Putamen (tissue), 1 donor: ENCODE measurements around the gene SULT1C3.

Experiments used
- DNase-seq: peaks from one replicate; pipeline ENCODE4 v3.0.0-alpha.2; 2016; ENCODE audit warnings: low spot score

The SULT1C3 gene

DNA sequence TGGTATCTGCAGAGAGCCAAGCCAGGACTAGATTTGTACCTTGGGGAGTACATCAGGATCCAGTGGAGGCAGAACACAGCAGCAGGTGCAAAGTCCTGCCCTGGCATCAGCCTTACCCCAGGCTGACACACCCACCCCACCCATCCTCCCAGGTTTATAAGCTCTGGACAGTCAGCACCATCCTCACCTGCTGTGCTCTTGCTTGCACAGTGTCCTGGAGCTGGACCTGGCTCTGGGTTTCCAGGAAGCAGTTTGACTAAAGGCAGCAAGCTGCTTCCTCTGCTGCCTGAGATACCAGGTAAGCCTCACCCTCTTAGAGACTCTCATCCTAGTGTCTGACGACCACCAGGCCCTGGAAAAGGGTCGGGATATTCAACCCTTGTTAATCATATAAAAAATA lies at the start of gene SULT1C3:
Gene SULT1C3 (plus strand): TSS at position 183 of the 400 bp plus-strand sequence. CDS start 7,227 bp downstream, outside the sequence.
- DNase-seq: no peak

DNA sequence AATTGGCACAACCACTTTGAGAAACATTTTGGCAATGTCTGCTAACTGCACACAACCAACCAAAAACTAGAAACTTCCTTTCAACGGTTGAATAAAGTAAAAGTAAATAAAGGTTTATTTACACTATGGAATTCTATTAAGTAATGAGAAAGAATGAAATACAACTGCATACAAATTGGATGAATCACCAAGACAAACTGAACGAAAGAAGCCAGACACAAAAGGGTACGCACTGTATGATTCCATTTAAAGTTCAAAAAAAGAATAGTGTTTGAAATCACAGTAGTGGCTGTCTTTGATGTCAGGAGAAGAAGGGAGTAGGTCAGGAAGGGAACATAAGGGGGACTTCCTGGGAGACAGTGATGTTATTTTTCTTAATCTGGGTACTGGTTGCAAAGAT lies 46.5 kb upstream of the SULT1C3 start:
- no peak for DNase-seq

DNA sequence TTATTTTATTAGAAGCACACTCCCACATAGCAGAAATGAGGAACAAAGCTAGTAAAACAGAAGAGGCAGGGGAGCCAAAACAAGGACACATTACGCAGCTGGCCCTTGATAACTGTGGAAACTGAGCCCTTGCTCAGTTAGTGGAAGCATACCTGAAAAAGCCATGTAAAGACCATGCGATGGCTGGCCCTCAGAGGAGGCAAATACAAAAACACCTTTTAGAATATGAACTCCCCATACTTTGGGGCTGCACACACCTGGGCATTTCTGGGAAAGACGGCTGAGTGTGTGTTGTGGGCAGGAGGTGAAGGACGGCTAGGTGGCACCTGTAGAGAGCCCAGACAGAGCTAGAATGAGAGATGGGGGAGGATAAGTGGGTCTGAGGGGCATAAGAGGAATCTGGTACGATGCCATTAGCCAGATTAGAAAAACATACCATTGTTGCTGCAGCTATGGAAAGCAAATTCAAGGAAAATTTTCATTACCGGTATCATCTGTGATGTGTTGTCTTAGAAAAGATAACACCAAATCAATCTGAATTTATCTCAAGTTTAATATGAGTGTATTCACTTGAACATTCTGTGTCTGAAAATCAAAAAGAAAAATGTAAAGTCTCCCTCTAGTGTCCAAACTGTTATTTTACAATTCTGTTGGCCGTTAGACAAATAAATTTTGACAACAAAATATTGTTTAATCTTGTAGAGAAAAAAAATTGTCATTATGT lies 45.2 kb upstream of the SULT1C3 start:
- DNase-seq: no peak

DNA sequence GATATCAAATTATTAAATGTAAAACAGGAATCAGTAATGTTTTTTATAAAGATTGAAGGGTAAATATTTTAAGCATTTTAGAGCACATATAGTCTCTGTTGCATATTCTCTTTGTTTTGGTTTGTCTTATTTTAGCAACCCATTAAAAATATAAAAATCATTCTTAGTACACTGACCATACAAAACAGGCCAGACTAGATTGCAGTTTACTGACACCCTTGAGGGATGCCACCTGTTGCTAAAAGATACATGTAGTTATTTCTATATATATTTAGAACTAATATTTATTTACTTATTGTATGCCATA lies 44.7 kb upstream of the SULT1C3 start:
- no peak for DNase-seq

DNA sequence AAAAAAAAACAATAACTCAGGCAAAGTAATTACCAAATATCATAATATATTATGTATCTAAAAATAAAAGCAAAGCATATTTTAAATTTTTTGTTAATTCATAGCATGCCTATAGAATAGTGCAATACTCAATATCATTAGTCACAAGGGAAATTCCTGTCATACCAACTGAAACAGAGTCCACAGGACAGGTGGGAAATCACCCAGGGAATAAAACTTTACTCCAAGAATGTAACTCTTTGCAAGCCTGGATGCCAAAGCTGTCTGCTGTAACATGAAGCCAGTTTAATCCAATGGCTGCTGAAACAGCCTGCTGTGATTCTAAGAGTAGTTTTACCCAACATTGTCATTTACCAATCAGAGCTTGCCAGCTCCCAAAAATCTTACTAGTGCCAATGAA lies 40.0 kb upstream of the SULT1C3 start:
- no peak for DNase-seq

DNA sequence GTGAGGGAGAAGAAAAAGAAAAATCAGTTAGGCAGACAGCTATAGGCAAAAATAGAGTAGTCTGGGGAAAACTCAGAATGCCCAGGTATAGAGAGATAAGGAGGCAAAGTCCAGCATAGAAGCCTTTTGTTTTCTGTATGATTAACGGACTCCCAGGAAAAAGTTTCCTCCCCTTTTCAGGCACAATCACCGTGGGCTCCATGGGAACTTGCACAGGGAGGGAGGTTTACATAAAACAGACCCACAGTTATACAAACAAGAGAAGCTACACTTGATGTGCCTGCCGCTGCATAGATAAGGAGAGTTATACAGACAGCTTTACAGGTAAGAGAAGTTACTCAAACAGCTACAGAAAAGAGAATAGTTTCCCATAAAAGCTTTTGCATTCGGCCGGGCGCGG lies 39.2 kb upstream of the SULT1C3 start:
- DNase-seq: no peak

DNA sequence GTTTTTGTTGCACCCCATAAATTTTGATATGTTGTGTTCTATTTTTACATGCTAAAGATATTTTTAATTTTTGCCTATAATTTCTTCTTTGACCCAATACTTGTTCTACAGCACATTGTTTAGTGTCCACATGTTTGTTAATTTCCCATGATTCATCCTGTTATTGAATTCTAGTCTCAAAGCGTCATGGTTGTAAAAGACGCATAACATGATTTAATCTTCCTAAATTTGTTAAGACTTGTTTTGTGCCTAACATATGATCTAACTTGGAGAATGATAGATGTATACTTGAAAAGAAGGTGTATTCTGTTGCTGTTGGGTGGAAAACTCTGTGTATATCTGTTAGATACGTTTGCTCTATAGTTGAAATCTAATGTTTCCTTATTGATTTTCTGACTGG lies 27.1 kb upstream of the SULT1C3 start:
- no peak for DNase-seq

DNA sequence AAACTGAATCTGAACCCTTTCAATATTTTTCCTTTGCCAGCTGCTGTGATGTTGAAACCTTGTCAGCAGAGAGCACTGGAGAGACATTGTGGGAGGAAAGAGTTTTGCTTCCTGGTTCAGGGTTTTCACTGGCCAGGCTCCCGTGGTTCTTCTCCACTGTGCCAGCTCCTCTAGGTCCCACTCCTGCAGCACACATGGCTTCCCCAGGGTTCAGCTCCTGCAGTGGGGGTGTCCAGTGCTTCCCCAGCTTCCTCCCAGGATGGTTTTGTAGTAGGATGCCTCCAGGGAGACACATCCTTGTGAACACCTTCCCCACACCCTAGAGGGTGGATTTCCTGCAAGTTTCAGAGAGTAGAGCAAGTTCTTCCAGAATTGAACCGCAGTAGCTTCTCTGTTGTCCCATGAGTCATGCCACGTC lies 24.0 kb upstream of the SULT1C3 start:
- no peak for DNase-seq

DNA sequence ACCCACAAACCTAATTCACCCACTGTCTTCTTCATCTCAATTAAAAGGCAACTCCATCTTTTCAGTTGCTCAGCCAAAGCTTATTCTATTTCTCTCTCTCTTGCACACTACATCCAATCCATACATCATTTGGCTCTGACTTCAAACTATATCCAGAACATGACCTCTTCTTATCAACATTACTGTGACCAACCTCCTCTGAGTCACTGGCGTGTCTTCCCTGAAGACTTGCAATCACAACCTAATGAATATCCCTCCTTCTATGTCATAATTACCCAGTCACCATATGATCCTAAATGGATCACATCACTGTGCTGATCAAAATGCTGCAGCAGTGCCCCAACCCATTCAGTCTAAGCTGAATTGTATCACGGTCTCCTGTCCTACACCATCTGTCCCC lies 22.6 kb upstream of the SULT1C3 start:
- no peak for DNase-seq

DNA sequence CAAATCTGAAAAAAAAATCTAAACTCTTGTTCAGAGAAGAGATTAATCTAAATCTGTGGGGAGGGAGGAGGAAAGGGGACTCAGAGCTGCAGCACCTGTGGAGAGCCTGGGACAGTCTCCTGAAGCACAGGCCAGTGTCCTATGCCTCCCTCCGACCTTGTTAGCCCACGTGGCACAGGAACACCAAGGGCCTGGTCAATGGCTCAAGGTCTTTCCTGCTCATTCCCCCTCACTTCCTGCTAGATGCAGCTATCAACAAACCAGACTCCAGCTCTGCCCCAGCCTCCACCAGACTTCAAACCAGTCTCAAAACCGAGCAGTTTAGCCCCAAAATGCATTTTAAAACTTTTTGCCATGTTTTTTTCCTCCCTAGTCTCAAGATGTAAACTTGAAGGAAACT lies 20.1 kb upstream of the SULT1C3 start:
- no peak for DNase-seq

DNA sequence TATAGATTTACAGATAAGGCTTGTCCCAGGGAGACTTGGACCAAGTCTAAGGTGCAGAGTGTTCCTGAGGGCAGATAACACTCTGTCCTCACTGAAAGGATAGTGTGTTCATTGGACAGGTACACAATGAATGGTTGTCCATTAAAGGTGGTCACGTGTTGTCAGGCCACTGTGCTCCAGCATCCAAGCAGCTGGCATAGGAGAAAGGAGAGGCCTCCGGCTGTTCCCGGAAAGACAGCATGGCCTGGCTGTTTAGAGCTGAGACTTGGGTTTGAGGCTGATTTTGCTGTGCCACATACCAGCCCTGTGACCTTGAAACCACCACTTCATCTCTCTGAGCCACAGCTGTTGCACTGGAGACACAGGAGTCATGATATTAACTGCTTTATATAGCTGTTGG lies 19.6 kb upstream of the SULT1C3 start:
- DNase-seq: no peak

DNA sequence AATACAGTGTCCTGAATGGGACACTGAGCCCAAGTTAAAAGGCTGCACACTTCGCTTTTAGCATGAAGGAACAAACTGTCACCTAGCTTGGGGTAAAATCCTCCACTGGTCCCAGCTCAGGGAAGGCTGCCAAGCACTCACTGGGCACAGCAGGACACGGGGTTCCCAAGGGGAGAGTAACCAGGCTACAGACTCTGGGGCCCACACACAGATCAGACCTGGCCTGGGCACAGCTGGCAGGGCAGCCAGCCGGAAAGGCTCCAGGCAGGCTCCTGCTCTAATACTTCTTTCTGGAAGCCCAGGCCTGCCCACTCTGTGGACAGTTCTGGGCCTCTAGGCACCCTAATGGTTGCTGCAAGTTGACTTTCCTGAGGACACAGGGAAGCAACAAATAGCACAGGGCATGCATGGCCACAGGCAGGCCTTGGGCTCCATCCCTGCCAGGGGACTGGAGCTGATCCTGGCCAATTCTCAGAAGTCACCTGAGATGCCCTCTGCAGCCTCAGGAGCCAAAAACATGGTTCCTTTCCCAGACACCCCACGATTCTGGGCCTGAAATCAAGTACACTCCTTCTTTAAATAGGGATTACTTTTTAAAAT lies 18.7 kb upstream of the SULT1C3 start:
- DNase-seq: no peak

DNA sequence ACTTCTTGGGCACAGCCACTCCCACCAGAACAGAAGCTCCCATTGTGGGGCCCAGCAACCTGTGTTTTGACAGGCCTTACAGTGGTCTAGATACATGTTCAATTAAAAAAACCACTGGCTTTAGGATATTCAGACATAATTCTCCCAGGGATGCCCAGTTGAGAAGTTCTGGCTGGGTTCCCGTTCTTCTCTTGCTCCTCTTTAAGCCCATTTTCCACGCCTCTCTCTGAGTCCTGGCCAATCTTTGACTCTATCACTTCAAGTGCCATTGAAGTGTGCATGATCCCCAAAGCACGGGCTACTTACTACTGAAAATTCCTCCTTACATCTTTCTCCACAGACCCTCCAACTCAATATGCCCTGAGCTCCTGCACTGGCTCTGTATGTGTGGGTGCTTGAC lies 17.5 kb upstream of the SULT1C3 start:
- DNase-seq: no peak

DNA sequence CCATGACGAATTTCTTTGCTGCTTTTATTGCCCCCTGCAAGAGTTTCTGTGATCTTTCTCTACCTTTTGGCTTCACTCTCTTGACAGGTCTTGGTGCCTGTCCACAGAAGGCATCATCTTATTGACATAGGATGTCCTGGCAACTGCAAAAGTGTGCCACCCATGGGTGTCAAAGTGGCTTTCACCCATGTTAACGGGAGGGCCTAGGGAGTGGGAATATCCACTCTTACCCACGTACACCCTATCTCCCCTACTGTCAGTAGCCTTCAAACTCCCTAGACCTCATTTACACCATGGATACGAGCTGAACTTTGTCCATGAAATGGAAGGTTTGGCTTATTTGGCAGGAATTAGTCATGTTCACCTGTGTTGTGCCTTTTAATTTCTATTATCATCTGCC lies 16.2 kb upstream of the SULT1C3 start:
- no peak for DNase-seq

DNA sequence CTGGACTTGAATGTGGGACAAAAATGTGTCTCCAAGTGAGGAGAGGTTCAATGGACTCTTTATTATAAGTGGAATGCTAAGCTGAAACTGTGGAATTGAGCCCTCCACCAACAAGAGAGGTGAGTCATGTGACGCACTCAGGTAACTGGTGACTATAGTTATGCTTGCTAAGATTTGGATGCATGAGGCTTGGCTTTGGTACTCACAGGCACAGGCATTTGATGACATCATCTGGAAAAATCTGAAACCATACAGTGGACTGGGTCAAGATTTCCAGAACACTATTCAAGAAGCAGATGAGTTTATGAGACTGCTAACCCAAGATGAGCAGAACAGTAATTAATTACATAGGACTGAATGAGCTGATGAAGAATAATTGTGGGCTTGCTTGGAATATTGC lies 15.7 kb upstream of the SULT1C3 start:
- no peak for DNase-seq

DNA sequence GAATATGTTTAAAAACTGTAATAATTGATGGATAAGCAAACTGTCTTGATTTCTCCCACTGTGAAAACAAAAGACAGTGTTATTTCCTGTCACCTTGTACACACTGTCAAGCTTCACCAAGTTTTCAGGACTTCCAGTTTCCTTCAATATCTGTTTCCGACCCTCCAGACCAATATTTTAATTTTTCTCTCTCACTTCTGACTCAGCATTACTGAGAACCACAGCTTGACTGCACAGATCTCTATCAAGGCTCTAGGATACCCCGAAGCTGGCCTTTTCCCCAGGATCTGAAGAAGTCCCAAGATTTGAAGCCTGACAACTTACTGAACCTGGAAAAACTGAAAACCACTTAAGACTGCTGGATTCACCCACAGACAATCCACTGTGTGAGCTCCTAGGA lies 13.2 kb upstream of the SULT1C3 start:
- no peak for DNase-seq

DNA sequence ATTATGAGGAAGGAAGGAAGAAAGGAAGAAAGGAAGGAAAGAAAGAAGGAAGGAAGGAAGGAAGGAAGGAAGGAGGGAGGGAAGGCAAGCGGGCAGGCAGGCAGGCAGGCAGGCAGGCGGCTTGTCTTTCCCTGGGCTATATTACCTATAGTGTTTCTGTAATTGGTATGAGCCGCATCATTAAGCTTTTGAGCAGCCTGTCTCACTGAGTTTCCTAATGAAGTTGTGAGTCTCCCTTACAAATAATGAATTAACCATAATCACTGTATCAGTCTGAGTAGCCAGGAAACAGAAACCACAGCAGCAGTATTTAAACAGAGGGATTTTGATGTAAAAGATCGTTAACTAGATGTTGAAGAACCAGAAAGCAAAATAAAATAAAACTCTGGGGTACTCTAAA lies 11.8 kb upstream of the SULT1C3 start:
- DNase-seq: no peak

DNA sequence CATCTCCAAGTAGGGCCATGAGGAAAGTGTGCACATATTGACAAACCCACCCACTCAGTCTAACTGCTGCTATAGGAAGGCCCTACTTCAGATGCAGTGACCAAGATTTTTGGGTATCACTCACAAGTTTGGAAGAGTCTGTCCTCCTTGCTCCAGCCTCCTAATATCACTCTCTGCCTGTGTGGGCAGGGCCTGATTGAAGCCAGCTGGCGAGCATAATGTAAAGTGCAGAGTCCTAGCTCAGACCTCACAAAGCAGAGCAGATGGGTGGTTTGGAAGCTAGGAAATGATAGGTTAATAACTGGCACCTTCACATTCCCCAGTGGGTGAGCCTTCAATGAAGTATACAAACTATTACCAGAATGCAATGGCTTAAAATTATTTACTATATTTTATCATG lies 11.2 kb upstream of the SULT1C3 start:
- no peak for DNase-seq

DNA sequence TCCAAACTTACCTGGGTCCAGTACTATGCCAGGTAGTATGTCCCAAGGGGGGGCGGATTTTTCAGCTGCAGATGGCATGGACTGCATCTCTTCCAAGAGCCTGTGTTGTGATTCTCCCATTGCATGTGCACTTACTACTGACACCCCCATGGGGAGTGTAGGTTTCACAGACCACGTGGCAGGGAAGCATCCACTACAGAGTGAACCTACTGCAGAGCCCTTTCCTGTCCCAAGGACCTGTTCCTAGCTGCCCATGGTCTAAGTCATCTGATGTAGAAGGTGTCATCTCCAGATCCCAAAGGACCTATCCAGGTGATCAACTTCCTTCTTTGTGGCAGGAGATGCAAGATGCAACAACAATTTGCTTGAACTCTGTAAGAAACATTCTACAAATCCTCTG lies 9.9 kb upstream of the SULT1C3 start:
- DNase-seq: no peak

DNA sequence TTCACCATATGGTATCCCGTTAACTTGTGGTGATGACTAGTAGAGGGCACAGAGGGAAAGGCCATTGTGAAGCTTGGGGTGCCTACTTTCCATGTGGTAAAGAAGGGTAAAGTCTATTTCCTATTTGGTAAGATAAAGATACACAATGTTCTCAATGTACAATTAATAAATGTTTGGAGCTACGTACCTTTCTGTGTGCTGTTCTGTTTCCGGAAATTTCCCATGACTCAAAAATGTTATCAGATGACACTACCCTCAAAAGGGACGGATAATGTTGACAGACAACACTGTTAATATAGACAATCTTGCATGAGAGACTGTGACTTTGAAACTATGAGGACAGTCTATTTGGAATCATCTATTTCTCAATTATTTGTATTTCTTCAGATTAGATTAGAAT lies 4.2 kb upstream of the SULT1C3 start:
- DNase-seq: no peak

DNA sequence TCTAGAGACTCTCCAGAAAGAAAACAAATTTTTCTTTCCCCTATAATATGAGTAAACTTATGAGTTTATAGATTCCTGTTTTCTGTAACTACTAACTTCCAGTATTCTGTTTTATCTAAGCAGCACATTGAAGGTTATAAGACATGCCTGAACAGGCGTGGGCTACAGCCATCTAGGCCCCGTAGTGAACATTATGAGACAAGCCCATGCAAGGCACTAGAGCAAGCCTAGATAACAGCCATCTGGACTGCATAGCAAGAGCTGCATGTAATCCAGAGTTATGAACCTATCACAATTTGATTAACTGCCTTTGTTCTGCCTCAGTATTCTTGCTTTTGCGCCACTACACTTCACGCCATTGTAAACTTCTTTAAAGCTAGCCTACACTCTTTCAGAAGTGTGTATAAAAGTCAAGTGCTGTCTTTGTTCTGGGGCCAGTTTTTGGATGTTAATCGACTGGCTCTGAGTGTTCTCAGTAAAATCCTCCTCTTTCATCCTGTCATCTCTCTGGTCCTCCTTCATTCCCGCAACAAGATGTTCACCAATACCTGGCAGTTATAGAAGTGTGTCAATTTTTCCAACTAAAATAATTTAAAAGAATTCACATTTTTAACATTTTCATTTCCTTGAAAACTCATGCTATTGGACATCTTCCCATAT lies 3.0 kb upstream of the SULT1C3 start:
- DNase-seq: no peak

DNA sequence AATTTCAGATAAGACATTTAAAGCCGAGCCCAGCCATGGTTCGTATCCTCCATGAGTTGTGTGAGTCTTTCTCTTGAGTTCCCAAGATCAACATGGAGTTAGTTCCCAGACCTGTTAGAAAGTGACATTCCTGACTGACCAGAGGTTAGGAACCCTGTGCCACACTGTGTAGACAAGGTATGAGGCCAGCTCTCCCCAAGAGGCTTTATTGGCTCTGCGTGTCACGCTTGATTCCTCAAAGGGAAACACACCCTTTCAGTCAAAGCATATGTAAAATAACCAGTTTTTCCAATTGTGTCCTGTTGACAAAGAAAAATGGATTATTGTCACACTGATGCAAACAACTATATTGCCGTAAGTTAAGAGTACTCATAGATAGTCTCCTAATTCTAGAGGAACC lies 1.2 kb downstream of the SULT1C3 start:
- DNase-seq: no peak

DNA sequence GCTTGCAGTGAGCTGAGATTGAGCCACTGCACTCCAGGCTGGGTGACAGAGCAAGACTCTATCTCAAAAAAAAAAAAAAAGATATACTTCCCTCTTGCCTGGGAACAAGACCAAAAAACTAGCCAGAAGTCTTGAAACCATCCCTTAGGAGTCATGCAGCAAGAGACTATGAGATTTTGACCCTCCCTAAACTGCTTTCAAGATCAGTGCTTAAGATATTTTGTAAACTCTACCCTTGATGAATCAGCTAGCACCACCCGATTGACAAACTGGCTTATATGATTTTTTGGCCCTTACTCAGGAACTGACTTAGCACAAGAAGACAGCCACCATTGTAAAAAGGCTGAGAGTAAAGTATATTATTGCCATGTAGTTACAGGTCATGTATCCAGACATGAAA lies 3.8 kb downstream of the SULT1C3 start:
- no peak for DNase-seq
